NT2/D1 (cell line): ENCODE results near the gene BST2.

ENCODE experiments used
- YY1 ChIP-seq: IDR thresholded peaks from 2 replicates; pipeline ENCODE4 v1.6.1; 2011; ENCODE audit not compliant: insufficient read length, insufficient read depth
- ZNF274 ChIP-seq: IDR thresholded peaks from 2 replicates; pipeline ENCODE4 v1.6.1; 2011; ENCODE audit warnings: mild to moderate bottlenecking, low read depth, low read length

DNA sequence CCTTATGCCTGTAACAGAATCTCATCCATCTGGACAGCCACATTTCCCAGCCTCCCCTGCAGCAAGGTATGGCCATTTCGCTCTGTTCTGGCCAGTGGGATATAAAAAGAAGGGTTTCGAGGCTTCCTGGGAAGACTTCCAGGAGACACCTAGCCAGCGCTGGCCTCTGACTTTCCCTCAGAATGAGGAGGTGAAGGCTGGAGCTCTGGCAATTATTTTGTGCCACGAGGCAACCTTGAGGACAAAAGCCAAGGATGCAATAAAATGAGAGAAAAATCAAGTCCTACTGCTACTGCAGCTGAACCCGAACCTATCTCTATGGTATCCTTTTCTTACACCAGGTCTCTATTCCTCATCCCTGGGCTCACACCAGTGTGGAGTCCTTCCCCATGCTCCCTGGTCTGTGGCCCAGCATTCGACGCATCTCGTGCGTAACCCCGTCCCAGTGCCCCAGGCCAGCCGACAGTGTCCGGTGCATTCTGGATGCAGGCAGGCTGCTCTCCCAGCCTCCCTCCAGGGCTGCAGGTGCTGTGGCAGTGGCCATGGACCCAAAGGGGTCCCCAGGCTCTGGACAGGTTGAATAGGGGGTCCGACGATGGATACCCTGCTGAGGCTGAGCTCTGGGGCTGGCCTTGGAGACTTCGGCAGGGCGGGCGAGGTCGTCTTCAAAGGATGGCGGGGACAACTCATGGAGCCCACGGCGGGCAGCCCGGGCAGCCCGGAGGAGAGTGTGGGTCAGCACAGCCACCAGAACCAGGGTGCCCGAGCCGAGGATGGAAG is 30.9 kb upstream of the BST2 start:
- TF ChIP-seq YY1 (no peak), ZNF274 (no peak)
